GM13977 (cell line): ENCODE data around the gene CFAP43.

Experiments
- DNase-seq: peaks from one replicate; pipeline ENCODE4 v3.0.0; 2012; ENCODE audit warnings: low spot score
- CTCF ChIP-seq: IDR thresholded peaks from 2 replicates; pipeline ENCODE4 v1.5.1; 2012; ENCODE audit warnings: mild to moderate bottlenecking, control low read depth; ENCODE audit not compliant: insufficient read depth; ENCODE audit errors: extremely low read depth, missing control alignments
- in situ Hi-C: fragments of 300-500 bp; cut with MboI; formaldehyde crosslinking; loops from one replicate; pipeline ENCODE4 v1.12.0; 2022; ENCODE audit warnings: low sequenced_read_pairs, low pct_unique_long_range_greater_than_20kb, mixed read lengths, inconsistent platforms; ENCODE audit not compliant: unreplicated experiment

Gene CFAP43

GRCh38 chr10:104231784-104232612, at the start of gene CFAP43:
TSS of gene CFAP43 (minus strand) at chr10:104232364. CDS start at chr10:104232246, 118 bp downstream.
- DNase-seq, result peak; percentile 99
- no peak for TF ChIP-seq CTCF
- in situ Hi-C loops, result no loop called here

DNA sequence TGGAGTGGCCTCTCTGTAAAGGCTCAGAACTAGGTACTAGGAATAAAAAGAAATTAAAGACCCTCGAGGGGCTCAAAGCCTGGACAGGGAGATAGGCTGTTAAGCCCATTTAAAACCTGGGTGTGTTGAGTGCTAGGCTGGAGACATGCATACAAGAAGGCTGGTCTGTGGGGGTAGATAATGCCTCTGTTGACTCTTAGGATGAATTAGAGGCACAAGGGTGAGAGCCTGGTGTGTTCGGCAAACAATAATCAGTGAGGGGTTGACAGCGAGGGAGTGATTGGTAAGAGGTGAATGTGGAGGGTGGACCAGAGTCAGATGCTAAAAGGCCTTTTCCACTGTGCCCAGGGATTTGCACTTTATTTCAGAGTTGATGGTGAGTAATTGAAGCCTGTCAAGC, 49.5 kb upstream of the CFAP43 start:
- in situ Hi-C loops, result no loop called here
- no peak for TF ChIP-seq CTCF
- no peak for DNase-seq

DNA sequence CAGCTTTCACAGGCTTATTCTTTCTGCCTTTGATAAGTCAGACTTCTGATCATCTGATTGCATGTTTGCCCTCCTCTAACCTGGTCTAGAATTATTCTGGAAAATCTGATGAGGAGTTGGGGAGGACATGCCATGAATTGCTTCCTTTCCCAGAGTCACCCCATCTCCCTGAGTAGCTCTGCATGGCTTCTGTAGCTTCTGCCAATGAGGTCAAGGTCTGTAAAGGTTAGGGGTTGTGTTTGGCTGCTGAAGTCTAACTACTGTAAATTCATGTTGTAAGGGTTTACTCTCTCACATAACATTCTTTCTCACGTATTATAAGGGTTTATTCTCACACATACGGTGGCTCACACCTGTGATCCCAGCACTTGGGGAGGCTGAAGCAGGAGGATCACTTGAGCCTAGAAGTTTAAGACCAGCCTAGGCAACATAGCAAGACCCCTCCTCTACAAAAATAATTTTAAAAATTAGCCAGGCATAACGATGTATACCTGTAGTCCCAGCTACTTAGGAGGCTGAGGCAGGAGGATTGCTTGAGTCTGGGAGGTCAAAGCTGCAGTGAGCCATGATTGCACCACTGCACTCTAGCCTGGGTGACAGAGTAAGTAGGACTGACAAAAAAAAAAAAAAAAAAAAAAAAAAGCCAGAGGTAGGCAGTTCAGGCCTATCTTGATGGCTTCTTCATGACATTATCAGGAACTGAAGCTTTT, 47.5 kb upstream of the CFAP43 start:
- TF ChIP-seq CTCF, result no peak
- DNase-seq, result no peak
- in situ Hi-C loops, result no loop called here

GRCh38 chr10:104277785-104278184, 45.6 kb upstream of the CFAP43 start:
- no peak for TF ChIP-seq CTCF
- DNase-seq, result no peak
- in situ Hi-C loops, result no loop called here

DNA sequence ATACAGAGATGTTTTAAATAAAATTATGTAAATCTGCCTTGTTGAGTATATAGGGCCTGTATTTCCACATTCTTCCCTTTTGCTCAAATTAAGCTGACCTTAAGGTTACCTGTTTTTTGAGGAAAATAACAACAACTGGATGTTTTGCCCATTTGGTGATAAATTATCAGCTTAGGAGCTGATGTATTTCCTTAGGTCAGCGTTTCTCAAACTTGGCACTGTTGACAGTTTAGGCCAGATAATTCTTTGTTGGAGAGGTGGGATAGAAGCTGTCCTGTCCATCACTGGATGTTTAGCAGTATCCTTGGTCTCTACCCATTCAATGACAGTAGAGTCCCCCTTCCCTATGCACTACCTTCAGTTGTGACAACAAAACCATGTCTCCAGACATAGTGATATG, 44.0 kb upstream of the CFAP43 start:
- TF ChIP-seq CTCF, result no peak
- in situ Hi-C loops, result no loop called here
- no peak for DNase-seq

GRCh38 chr10:104274762-104275721, 42.9 kb upstream of the CFAP43 start:
- TF ChIP-seq CTCF, result peak; percentile 78
- in situ Hi-C loops, result no loop called here
- DNase-seq, result peak; percentile 63
